GM21515 (cell line): ENCODE data around the gene PPP1R13B.
A peak's percentile ranks its signal among the peaks of the same experiment; 100 is the strongest.
"Not testable (repeated sequence)": the region's sequence is repeated elsewhere in the genome, so short reads cannot be mapped to it uniquely, and the experiment has no call there.

Source experiments
- ATAC-seq: cut with Tn5 transposase; IDR thresholded peaks from one replicate; pipeline ENCODE4 v1.9.1; 2021; ENCODE audit not compliant: unreplicated experiment

PPP1R13B gene, protein sequence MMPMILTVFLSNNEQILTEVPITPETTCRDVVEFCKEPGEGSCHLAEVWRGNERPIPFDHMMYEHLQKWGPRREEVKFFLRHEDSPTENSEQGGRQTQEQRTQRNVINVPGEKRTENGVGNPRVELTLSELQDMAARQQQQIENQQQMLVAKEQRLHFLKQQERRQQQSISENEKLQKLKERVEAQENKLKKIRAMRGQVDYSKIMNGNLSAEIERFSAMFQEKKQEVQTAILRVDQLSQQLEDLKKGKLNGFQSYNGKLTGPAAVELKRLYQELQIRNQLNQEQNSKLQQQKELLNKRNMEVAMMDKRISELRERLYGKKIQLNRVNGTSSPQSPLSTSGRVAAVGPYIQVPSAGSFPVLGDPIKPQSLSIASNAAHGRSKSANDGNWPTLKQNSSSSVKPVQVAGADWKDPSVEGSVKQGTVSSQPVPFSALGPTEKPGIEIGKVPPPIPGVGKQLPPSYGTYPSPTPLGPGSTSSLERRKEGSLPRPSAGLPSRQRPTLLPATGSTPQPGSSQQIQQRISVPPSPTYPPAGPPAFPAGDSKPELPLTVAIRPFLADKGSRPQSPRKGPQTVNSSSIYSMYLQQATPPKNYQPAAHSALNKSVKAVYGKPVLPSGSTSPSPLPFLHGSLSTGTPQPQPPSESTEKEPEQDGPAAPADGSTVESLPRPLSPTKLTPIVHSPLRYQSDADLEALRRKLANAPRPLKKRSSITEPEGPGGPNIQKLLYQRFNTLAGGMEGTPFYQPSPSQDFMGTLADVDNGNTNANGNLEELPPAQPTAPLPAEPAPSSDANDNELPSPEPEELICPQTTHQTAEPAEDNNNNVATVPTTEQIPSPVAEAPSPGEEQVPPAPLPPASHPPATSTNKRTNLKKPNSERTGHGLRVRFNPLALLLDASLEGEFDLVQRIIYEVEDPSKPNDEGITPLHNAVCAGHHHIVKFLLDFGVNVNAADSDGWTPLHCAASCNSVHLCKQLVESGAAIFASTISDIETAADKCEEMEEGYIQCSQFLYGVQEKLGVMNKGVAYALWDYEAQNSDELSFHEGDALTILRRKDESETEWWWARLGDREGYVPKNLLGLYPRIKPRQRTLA

DNA sequence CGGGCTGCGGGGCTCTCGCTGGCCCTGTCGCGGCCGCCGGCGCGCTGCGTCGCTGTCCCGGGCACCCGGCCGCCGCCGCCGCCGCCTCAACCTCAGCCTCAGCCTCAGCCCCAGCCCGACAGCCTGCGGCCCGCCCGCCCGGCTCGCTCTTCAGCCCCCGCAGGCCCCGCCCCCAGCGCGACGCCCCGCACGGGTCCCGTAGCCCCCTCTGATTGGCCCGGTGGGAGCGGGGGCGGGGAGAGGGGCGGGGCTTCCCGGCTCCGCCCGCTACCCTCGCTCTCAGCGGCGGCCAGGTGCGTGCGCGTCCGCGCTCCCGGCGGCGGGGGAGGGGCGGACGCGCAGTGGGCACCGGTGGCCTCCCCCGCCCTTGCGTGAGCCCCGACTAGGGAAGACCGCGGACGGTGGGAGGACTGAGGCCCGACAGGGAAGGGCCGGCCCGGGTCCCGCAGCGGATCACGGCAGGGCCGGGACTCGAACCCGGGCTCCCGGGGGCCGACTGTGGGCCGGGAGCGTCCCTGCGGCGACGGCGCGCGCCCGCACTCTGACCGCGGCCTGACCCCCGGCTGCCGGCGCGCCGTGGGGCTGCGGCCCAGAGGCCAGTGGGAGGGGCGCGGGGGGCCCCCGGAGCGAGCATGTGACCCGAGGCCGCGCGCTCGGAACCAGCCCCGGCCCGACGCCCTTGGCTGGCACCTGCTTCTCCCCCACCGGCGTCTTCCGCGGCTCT is at the start of gene PPP1R13B:
Gene PPP1R13B, minus strand, starts transcription at position 125 of the 724 bp plus-strand sequence. CDS start 268 bp downstream, outside the sequence.
- peak; percentile 82 for ATAC-seq

DNA sequence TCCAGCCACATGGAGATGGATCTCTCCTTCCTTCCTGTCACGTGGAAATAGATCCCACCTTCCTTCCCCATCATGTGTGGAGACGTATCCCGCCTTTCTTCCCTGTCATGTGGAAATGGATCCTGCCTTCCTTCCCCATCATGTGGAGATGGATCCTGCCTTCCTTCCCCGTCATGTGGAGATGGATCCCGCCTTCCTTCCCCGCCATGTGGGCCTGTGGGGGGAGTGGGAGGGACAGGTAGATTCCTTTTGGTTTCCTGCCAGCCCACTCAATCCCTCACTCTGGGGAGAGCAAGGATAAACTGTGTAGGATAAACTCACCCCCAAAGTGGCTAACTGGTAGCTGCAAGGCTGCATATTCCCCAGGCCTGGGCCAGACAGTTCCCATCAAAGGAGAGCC is 49.2 kb upstream of the PPP1R13B start:
- ATAC-seq: no peak

DNA sequence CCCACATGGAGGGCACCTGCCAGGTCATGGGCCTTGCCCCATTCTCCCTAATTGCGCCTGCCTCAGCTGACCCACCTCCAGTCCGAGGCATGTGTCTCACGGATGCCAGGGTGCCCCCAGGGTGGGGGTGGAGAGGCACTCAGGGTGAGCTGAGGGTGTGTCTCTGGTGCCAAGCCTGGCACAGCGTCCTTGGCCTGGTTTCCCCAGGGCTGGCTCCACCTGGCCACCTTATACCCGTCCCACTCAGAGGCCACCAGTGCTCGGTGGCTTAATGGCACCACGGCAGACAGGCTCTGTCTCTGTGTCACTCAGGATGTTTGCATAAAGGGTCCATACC is 47.3 kb upstream of the PPP1R13B start:
- ATAC-seq: no peak

DNA sequence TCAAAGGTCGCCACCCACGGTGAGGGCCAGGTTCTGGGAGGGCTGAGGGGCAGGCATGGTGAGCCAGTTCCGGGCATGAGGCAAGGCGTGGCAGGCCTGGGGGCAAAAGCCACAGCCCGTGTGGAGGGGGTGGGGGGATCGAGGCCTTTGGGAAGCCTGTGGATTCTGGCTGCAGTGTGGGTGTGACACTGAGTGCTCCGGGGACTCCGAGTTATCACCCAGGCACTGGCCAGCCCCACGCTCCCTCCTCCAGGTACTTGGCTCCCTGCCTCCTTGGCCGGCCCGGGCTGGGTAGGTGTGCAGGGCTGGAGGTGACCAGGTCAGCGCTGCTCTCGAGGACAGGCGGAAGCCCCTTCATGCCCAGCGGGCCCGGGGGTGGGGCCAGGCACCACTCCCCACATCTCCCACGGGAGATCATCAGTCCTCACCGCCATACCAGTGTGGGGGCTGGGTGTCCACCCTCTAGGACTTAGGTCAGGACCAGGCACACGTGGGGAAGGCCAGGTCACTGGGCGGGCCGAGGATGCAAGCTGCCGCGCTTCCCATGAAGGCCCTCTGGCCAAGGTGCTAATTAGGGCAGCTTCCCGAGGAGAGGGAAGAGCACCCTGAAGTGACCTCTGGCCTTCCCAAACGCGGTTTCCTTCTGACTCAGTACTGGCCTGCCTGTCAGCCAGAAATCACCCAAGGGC is 46.8 kb upstream of the PPP1R13B start:
- no peak for ATAC-seq

DNA sequence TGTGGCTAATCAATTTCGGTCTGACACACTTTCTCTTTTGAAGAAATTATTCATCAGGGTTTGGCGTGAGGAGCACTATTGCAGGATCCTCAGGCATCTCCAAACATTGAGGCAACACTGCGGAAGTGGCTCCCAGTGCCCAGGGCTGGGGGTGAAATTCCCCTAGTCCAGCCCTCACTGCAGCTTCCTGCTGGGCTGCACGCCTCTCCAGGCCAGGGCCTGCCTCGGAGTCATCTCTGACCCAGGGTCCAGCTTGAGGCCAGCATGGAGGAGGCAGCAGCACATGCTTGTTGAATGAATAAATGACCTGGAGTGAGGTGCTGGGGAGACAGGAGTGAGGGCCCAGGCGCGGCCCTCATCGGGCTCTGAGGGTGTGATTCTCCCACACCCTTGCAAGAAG is 44.9 kb upstream of the PPP1R13B start:
- no peak for ATAC-seq

DNA sequence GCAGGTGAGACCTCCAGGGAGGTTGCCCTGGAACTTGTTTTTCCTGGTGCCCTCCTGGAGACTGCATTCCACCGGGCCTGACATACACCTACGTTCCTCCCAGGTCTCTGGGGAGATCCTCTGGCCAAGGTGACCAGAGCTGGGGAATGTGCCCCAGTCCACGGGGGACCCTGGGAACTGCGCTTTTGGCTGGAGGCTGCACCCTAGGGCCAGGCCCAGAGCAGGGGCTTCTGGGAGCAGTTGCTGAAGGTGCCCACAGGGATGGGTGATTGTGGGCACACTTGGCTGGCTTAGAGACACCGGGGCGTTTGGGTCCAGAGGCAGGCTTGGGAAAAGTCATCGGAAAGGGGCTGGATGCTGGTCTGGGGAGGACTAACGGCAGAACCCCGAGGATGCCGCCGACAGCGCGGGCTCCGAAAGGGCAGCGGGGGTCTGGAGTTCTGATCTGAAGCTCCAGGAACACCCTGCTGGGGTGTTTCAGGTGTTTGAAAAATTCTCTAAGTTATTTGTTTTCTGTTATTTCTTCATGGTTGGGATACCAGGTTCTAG is 44.4 kb upstream of the PPP1R13B start:
- no peak for ATAC-seq

DNA sequence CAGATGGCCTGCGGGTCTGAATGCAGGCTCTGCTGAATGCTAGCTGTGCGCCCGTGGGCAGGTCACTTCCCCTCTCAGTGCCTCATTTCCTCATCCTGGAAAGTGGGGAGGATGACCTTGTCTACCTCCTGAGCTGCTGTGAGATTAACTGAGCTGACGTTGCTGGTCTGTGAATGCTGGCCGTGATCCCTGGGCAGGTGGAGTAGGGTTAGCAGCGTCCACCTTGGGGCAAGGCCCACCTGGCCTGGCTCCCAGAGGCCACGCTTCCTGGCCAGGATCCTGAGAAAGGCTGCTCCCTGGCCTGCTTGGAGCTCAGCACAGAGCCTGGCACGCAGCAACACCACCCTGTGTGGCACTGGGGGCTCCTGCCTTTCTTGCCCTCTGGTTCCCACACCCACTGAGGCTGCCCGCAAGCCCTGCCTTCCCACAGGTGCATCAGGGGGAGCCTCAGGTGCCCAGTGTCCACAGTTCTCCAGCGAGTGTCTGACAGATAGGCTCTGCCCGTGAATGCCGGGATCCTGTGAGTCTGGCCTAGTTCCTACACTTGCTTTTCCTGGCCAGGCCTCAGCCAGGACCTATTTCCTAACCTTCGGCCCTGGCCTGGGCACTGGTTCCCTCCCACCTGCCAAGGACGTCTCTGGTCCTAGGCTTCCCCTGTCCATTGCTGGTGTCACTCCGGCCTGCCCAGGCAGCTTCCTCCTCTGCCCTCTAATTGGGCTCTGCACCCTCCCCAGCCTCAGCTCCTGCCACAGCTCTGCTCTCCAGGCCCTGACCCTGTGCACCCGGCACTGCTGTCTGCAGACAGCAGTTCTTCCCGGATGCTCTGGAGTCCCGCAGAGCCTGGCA is 43.7 kb upstream of the PPP1R13B start:
- no peak for ATAC-seq

DNA sequence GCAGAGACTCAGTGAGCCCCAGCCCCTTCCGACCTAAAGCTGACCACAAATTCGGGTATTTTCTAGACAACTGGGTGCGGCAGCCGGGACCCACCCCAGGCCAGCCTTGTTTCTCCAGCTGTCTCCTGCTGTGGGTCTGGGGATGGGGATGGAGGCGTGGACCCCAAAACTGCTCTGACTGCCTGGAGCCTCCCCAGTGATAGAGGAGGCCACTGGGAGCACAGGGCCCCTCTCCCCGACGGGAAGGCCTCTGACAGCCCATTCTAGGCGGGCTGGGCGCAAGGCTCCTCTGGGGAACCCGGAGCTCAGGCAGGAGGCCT is 42.6 kb upstream of the PPP1R13B start:
- no peak for ATAC-seq

DNA sequence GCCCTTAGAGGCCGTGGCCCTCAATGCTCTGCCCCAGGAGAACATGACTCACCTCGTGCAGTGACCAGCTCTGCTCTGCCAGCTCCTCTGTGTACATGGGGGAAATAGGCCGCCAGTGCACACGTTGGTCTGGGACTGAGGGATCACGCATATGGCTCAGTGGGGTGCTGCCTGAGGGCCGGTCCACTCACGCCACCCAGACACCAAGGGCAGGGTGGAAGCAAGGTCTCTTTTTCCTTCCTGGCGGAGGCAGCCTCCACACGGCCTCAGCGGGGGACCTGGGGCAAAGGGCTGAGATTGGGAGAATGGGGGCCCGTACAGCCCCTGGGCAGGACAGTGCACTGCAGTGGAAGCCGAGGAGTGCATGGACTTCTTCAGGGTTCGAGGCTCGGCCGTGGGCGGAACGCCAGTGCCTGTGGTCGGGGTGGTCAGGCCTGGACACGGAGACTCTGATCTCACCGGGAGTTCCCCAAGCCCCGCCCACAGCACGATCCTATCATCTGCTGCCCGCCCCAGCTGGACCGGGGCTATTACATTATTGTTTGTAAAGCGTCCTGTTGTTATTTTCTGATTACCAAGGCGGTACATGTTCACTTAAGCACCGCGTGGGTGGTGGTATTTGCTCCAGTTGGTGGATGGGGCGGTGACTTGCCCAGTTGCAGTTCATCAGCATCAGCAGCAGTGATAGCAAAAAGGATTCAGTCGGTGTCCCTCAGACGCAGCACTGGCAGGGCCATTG is 42.1 kb upstream of the PPP1R13B start:
- no peak for ATAC-seq

DNA sequence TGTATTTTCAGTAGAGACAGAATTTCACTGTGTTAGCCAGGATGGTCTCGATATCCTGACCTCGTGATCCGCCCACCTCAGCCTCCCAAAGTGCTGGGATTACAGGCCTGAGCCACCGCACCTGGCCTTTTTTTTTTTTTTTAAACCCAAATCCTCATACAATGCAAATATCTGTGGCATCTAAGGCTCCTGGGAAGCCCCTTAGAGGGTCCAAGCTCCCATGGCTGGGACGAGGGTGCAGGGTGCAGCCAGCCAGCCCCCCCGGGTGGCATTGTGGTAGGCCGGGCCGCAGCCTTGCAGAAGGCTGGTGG is 41.6 kb upstream of the PPP1R13B start:
- ATAC-seq: not testable (repeated sequence)

DNA sequence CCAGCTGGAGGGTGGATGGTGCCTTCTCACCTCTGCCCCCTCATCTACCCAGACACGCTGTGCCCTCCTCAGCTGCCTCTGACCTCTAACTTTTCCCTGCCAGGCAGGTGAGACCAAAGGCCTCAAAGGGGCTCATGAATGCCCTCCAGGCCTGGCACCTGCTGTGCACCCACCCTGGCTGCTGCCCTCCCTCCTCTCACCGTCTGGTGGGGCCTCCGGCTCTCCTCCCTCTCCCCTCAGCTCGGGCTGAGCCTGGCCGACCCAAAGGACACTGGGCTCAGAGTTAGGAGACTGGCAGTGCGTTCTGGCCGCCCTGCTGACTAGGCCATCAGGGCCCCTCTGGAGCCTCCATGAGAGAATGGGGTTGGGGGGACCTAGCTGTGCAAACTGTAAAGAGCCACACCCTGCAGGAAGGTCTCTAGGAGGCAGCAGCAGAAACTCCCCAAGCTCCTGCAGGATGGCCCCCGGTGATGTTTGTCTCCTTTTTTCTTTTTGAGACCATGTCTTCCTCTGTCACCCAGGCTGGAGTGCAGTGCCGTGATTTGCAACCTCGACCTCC is 40.3 kb upstream of the PPP1R13B start:
- no peak for ATAC-seq

DNA sequence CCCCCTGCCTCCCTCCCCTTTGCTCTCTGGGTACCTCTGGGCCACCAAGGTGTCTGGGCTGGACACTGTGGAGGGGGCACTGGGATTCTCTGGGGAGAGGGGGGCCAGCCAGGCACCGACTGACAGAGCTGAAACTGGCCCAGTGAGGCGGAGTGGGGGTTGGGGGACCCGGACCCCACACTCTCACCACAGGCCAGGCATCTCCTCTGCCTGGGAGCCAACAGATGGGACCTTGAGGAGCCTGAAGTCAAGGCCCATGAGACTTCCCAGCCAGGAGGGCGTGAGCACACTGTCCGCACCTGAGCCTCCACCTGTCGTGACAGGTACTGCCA is 39.8 kb upstream of the PPP1R13B start:
- ATAC-seq: no peak

DNA sequence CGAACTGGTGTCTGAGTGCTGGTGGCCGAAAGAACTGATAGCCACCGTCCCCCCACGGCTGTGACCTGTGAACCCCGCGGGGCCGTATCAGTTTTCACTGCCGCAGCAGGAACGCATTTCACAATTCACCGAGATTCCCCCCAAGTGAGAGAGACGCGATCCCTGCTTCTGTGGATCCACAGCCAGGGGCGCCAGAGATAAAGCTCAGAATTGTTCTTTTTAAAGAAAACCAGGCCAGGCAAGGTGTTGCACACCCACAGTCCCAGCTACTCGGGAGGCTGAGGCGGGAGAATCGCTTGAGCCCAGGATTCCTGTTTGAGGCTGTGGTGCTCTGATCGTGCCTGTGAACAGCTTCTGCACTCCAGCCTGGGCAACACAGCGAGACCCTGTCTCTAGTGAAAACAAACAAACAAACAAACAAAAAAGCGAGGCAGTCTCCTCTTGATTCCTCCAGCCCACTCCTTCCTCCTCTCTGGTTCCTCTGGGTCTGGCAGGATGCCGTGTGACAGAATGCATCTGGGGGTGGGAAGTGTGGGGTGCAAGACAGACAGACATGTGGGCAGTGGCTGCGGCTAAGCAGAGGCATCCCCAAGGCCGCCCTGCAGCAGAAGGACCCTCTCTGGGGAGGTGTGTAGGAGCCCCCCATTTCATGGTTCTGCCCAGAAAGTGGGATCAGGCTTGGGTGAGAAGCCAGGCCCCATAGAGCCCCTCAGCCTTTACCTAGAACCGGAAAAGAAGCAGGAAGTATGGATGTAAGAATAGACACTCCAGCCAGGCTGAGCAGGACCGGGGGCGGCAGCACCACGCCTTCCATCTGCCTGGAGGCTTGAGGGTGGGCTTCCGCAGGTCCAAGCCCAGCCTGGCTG is 39.2 kb upstream of the PPP1R13B start:
- no peak for ATAC-seq

DNA sequence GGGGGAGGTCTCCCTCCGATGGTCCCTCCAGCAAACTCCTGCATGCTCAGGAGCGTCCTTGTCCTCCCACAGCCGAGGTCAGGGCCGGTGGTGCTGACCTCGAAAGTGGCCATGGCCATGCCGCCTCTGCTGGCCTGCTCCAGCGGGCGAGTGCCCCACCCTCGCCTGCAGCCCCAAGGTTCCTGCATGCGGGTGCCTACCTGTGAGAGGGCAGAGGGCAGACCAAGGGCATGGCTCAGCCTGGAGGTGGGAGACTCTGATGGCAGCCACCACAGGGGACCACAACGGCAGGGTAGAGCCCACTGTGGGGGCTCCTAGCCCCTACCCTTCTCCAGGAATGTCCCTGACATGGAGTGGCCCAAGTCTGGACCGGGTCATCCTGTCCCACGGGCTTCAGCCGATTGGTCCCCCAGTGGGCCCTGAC is 38.1 kb upstream of the PPP1R13B start:
- ATAC-seq: no peak

DNA sequence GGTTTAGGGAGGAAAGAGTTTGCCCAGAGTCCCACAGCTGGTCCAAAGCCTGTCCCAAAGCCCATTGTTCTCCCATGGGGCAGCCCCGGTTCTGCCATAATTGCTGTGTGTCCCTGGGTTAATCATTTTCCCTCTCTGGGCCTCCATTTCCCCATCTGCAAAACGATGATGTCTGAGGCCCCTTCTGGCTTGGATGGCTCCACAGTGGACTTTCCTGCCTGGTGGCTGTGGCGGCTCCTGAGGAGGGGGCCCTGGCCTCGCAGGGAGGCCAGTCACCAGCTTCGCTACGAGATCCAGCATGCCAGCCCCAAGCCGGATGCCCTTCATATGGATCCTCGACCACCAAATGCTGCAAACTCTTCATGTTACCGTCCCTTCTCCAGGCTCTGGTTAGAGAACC is 37.5 kb upstream of the PPP1R13B start:
- ATAC-seq: no peak

DNA sequence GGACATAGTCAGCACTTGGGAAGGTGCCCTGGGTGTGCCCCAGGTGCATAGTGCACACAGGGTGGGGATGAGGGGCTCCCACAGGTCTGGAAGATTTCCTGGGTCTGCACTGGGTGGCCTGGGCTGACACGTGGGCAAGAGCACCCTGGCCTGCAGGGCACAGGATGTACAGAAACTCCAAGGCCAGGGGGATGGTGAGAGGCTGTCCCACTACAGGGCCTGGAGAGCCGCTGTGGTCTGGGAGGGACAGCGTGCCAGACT is 35.8 kb upstream of the PPP1R13B start:
- no peak for ATAC-seq

DNA sequence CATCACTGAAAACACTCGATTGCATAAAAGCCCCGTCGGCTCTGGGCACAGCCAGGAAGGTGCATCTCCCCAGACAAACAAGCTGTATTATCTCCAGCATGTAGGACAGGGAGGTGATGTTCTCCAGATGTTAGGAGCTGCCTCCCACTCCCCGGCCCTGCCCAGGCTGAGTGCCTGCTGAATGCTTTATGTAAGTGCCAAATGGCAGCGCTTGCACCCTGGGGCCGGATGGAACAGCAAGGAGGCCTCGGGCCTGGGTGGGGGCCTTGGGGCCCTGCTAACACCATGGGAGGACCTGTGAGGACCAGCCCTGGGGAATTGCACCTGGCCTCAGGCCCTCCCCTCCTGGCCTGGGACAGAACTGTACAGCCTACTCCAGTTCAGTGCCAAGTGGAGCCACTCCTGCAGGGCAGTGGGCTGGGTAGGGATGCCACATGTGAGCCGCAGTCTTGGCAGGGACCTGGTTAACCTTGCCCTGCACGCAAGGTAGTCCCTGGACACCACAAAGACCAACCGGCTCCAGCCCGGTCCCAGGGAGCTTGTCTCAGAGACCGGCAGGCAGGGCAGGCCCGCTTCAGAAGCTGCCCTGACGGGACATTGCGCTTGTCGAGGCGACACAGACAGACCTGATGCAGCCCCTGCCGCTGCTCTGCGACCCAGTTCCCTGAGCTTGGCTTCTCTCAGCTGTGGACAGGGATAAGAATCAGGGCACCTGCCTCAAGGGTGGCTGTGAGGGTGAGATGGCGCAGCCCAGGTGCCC is 35.3 kb upstream of the PPP1R13B start:
- ATAC-seq: no peak
